GM19467 (cell line): Measurements from ENCODE around the gene EGFLAM.

Experiments
- ATAC-seq: cut with Tn5 transposase; IDR thresholded peaks from one replicate; pipeline ENCODE4 v1.9.1; 2021; ENCODE audit warnings: mild to moderate bottlenecking, moderate library complexity; ENCODE audit not compliant: unreplicated experiment

The EGFLAM gene

GRCh38 chr5:38258319-38259061 lies at the start of gene EGFLAM:
EGFLAM (plus strand) TSS chr5:38258559; CDS start chr5:38258755, 196 bp downstream.
- ATAC-seq, result no peak

GRCh38 chr5:38208782-38209378 lies 49.5 kb upstream of the EGFLAM start:
- ATAC-seq, result no peak

- no peak for ATAC-seq
Measured at GRCh38 chr5:38210676-38211353, 47.5 kb upstream of the EGFLAM start.

GRCh38 chr5:38211354-38211710 lies 47.0 kb upstream of the EGFLAM start:
- no peak for ATAC-seq

GRCh38 chr5:38212307-38212706 lies 46.1 kb upstream of the EGFLAM start:
- ATAC-seq, result no peak

GRCh38 chr5:38226091-38226490 lies 32.3 kb upstream of the EGFLAM start:
- no peak for ATAC-seq

GRCh38 chr5:38228914-38229313 lies 29.4 kb upstream of the EGFLAM start:
- ATAC-seq, result no peak

GRCh38 chr5:38234737-38235136 lies 23.6 kb upstream of the EGFLAM start:
- ATAC-seq, result no peak

GRCh38 chr5:38237681-38238080 lies 20.7 kb upstream of the EGFLAM start:
- no peak for ATAC-seq

GRCh38 chr5:38240212-38240611 lies 18.1 kb upstream of the EGFLAM start:
- no peak for ATAC-seq

GRCh38 chr5:38241655-38242054 lies 16.7 kb upstream of the EGFLAM start:
- no peak for ATAC-seq

GRCh38 chr5:38245307-38245706 lies 13.1 kb upstream of the EGFLAM start:
- no peak for ATAC-seq

GRCh38 chr5:38249301-38249700 lies 9.1 kb upstream of the EGFLAM start:
- ATAC-seq, result no peak

GRCh38 chr5:38249812-38250211 lies 8.5 kb upstream of the EGFLAM start:
- ATAC-seq, result no peak

- ATAC-seq, result no peak
Measured at GRCh38 chr5:38250763-38251448, 7.5 kb upstream of the EGFLAM start.

GRCh38 chr5:38253759-38254158 lies 4.6 kb upstream of the EGFLAM start:
- ATAC-seq, result no peak

GRCh38 chr5:38257308-38258041 lies 884 bp upstream of the EGFLAM start:
- ATAC-seq, result no peak

- no peak for ATAC-seq
Measured at GRCh38 chr5:38258042-38258318, 379 bp upstream of the EGFLAM start.

GRCh38 chr5:38259062-38259808 lies 876 bp downstream of the EGFLAM start:
- ATAC-seq, result no peak

GRCh38 chr5:38259809-38260160 lies 1.4 kb downstream of the EGFLAM start:
- no peak for ATAC-seq

- ATAC-seq, result no peak
Measured at GRCh38 chr5:38263983-38264382, 5.6 kb downstream of the EGFLAM start.
